Astrocyte of the cerebellum (primary cell): ENCODE measurements around the gene LTBP2.

ENCODE experiments used
- DNase-seq: peaks from one replicate; pipeline ENCODE4 v3.0.0-alpha.2; 2011; ENCODE audit warnings: low read depth
- H3K4me3 ChIP-seq: 2 replicates; pipeline ENCODE4 v1.5.1; 2011; ENCODE audit warnings: mild to moderate bottlenecking, low read depth, low read length, moderate library complexity
- CTCF ChIP-seq: IDR thresholded peaks from 2 replicates; pipeline ENCODE4 v1.5.1; 2012; ENCODE audit warnings: low read length, low read depth, moderate library complexity, mild to moderate bottlenecking; ENCODE audit errors: missing control alignments
- in situ Hi-C: cut with HindIII; loops from 2 replicates; pipeline ENCODE4 v1.10.0; 2017; ENCODE audit warnings: low sequenced_read_pairs

Gene LTBP2

GRCh38 chr14:74528886-74529285 lies 83.2 kb downstream of the LTBP2 start:
- no peak for TF ChIP-seq CTCF
- DNase-seq, result no peak
- in situ Hi-C loops, result no loop called here
- H3K4me3 ChIP-seq, result no peak overlapping the region

GRCh38 chr14:74528406-74528805 lies 83.6 kb downstream of the LTBP2 start:
- in situ Hi-C loops, result no loop called here
- DNase-seq, result no peak
- H3K4me3 ChIP-seq, result no peak overlapping the region
- TF ChIP-seq CTCF, result no peak

GRCh38 chr14:74527736-74528280 lies 84.2 kb downstream of the LTBP2 start:
- in situ Hi-C loops, result no loop called here
- no peak overlapping the region for H3K4me3 ChIP-seq
- TF ChIP-seq CTCF, result no peak
- DNase-seq, result no peak

GRCh38 chr14:74526854-74527585 lies 85.0 kb downstream of the LTBP2 start:
- in situ Hi-C loops, result no loop called here
- DNase-seq, result no peak
- TF ChIP-seq CTCF, result no peak
- H3K4me3 ChIP-seq, result no peak overlapping the region

- in situ Hi-C loops, result no loop called here
- DNase-seq, result no peak
- H3K4me3 ChIP-seq, result no peak overlapping the region
- TF ChIP-seq CTCF, result no peak
Measured at GRCh38 chr14:74525361-74525851, 86.6 kb downstream of the LTBP2 start.

- in situ Hi-C loops, result no loop called here
- TF ChIP-seq CTCF, result no peak
- no peak overlapping the region for H3K4me3 ChIP-seq
- no peak for DNase-seq
Measured at GRCh38 chr14:74524812-74525135, 87.3 kb downstream of the LTBP2 start.
